HG03342 (cell line): Measurements from ENCODE around the gene MT1F.
"Not testable (repeated sequence)": the region's sequence is repeated elsewhere in the genome, so short reads cannot be mapped to it uniquely, and the experiment has no call there.

ENCODE experiments used
- ATAC-seq: cut with Tn5 transposase; IDR thresholded peaks from one replicate; pipeline ENCODE4 v1.9.1; 2021; ENCODE audit warnings: mild to moderate bottlenecking, moderate library complexity; ENCODE audit not compliant: unreplicated experiment

MT1F gene

DNA sequence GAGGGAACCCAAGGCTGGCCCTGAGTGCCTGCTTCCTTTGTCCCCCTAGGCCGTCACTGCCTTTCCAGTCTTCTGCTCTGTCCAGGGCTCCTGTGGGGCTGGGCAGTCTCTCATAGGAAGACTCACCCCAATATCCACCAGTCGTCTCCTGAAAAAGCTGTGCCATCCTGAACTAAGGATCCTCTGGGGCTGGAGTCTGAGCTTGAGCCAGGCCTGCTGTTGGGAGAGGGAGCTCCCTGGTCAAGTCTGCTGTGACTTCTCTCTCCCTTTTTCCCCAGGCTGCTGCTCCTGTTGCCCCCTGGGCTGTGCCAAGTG is 12.8 kb downstream of the MT1F start:
- ATAC-seq, result no peak

DNA sequence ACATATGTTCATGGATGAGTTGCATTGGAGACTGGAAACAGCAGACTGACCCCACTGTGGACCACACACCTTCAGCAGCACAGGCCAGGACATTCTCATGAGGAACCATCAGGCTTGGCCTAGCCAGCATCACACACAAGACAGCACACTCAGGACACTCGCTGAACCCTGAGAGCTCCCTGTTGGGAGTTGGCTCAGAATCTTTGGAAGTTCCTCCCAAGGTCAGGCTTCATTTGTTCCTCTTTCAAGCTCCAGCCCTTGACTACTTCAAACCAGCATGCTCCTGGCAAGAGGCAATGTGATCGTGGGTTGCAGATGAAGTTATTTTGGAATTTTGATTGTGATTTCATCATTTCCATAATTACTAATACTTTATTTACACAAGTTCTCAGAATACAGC is 13.9 kb downstream of the MT1F start:
- ATAC-seq, result not testable (repeated sequence)

DNA sequence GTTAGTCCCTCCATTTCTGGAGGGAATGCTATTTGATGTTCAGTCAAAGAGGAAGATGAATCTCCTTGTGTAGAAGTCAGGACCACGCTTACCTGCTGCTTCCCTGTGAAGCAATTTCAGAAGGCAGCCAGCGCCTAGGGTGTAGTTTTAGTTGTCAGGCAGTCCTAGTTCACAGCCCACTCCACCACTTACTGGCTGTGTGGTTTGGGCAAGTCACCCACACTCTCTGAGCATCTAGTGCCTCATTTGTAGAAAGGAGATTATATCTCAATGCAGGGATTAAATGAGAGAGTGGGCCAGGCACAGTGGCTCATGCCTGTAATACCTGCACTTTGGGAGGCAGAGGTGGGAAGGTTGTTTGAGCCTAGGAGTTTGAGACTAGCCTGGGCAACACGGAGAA is 14.4 kb downstream of the MT1F start:
- not testable (repeated sequence) for ATAC-seq

DNA sequence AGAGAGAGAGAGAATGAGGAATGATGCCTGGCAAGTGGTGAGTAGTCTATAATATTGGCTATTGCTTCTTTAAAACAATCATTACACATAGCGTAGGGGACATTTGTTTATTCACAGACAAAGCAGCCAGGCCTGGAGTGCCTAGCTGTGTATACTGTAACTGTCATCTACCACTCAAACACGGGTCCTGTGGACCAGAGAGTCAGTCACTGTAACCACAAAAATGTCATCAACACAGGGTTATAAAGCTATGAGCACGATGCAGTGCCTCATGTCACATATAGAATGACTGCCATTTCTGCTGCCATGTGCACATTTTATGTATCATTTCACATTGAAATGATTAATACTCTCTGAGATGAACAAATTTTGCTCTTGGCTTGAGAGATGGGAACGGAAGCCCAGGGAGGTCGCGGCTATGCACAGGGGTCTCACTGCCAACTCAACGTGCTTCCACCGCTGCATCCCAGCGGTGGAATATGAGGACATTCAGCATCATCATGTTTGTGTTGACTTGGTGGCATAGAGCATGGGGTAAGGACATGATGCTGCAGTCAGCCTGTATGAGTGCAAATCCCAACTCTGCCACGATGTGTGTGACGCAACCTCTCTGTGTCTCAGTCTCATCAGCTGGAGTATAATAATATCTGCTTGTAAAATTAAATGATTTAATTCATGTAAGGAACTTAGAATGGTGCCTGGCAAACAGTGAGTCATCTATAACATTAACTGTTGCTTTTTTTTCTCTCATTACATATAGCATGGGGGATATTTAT is 15.2 kb downstream of the MT1F start:
- no peak for ATAC-seq

DNA sequence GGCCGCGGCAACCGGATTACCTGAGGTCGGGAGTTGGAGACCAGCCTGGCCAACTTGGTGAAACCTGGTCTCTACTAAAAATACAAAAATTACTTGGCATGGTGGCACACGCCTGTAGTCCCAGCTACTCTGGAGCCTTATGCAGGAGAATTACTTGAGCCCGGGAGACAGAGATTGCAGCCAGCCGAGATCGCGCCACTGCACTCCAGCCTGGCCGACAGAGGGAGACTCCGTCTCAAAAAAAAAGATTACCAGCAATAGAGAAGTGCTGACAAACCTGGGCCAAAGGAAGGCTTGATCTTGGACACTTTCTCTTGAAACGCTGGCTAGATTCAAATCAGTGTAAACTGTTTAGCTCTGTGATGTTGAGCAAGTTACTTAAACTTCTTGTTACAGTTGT is 16.2 kb downstream of the MT1F start:
- no peak for ATAC-seq

DNA sequence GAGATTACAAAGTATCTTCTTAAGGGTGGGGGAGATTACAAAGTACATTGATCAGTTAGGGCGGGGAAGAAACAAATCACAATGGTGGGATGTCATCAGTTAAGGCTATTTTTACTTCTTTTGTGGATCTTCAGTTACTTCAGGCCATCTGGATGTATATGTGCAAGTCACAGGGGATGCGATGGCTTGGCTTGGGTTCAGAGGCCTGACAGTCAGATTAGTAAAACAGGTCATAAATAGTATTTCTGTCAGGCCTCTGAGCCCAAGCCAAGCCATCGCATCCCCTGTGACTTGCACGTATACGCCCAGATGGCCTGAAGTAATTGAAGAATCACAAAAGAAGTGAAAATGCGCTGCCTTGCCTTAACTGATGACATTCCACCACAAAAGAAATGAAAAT is 16.8 kb downstream of the MT1F start:
- ATAC-seq, result not testable (repeated sequence)

DNA sequence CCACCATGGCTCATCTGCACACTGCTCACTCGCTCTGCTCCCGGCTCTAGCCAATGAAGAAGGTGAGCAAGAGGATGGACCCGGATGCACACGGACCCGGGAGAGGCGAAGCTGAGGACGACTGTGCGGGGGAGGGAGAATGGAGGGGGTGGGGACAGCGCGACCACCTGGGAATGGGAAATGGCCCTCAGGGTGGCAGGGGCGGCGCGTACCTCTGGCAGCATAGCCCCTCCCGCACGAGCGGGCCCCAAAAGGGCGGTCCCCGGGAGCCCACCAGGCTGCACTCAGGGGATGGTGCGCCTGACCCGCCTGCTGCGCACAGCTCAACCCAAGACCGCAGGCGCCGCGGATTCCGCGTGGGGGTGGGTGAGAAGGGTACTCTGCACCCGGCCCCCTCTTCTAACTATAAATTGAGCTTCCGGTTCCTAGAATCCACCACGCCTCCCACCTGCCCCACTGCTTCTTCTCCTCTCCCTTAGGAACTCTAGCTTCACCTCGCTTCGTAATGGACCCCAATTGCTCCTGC is 18.0 kb downstream of the MT1F start:
- no peak for ATAC-seq

DNA sequence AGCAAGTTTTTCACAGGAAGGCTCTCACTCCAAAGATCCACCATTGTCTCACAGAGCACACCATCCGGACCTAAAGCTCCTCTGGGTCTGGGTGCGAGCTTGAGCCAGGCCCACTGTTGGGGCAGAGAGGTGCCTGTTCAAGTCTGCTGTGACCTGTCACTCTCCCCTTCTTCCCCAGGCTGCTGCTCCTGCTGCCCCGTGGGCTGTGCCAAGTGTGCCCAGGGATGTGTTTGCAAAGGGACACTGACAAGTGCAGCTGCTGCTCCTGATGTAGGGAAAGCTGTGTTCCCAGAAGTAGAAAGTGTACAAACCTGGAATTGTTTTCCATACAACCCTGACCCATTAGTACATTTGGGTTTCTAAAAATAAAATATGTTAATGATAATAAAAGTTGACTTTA is 19.7 kb downstream of the MT1F start:
- no peak for ATAC-seq

DNA sequence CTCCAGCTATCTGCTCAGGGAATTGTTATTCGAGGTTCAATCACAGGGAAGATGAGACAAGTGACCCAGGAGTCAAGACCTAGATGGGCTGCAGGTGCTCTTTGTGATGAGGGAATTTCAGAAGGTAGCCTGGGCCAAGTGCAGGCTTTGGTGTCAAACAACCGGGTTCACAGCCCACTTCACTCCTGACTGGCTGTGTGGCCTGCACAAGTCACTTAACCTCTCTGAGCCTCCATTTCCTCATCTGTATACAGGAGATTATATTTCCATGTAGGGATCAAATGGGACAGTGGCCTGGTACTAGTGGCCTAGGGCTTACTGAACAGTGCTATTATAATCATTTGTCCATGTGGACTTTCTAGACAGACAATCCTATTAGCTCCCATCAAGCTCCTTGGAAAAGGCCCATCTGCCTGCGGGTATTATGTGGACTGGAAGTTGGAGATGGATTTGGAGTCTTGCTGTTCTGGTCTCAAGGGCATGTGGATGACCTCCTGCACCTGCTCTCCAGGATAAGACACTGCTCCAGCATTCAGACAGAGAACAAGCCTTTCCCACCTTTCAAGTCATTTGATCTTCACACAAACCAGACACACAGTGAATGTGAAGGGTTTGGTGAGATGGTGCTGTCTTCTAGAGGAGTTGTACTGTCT is 21.4 kb downstream of the MT1F start:
- no peak for ATAC-seq

DNA sequence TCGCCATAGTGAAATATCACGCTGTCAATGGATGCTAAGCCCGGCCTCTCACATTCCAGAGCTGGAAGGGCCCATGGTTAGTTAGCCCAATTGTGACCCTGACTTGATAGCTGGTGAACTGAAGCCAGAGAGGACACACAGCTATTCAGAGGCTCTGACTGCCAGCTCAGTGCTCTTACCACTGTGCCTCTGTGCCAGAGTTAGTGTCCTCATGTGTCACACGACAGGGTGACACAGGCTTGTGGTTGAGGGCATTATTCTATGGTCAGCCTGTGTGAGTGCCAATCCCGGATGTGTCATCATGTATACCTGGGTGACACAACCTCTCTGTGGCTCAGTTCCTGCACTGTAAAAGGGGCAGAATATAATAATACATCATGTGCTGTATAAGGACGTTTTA is 22.1 kb downstream of the MT1F start:
- no peak for ATAC-seq

DNA sequence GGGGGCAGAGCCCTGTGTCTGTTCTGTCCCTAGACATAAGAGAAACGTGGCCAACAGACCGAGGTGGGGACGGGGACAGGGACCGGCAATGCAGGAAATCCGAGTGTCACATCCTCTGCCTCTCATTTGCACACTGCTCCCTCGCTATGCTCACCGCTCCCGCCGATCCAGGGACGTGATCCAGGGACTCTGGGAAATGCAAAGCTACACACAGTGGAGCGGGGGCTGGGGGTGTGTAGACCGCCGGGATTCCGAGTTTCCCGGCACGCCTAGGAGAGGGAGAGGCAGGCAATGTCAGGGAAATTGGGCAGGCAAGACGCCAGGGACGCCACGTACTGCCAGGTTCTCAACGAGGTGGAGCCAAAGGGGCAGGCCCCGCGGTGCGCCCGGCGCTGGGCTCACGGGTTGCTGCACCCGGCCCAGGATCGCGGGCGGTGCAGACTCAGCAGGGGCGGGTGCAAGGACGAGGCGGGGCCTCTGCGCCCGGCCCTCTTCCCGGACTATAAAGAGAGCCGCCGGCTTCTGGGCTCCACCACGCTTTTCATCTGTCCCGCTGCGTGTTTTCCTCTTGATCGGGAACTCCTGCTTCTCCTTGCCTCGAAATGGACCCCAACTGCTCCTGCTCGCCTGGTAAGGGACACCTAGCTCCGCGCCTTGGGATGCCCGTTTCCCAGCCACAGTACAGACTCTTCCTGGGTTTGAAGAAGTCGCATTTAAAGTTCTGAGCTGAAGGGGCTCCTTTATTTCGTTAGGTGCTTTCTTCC is 24.4 kb downstream of the MT1F start, which contains the start of gene MT1X:
Gene MT1X, plus strand, starts transcription at position 532 of the 764 bp plus-strand sequence. Its CDS starts 71 bp downstream, at position 603.
- ATAC-seq, result peak; percentile 98

DNA sequence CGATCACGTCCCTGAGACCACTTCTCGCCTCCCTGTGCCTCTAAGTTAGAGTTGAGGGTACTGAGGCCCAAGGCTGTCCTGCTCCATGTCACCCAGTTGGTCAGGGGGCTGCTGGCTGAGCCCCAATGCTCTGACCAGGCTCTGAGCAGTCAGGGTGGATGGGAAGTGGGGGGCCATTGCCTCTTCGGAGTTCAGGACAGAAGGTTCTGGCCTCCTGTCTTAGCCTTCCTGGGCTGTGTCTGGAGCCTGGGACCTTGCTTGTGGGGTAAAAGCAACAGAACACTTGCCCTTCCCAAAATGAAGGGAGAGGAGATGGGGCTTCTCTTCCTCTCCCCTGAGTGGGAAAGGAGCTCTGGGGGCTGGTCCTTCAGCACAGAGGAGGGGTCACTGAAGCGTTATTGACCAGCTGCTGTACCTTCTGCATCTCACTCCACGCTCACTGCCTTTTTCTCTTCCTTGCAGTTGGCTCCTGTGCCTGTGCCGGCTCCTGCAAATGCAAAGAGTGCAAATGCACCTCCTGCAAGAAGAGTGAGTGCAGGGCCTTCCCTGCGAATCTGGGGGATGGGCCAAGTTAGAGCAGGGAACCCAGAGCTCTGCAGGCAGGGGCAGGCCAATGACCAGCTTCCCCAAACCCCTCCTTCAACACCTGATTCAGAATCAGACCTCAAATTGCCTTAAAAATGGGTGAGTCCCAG is 25.1 kb downstream of the MT1F start:
- ATAC-seq, result no peak

DNA sequence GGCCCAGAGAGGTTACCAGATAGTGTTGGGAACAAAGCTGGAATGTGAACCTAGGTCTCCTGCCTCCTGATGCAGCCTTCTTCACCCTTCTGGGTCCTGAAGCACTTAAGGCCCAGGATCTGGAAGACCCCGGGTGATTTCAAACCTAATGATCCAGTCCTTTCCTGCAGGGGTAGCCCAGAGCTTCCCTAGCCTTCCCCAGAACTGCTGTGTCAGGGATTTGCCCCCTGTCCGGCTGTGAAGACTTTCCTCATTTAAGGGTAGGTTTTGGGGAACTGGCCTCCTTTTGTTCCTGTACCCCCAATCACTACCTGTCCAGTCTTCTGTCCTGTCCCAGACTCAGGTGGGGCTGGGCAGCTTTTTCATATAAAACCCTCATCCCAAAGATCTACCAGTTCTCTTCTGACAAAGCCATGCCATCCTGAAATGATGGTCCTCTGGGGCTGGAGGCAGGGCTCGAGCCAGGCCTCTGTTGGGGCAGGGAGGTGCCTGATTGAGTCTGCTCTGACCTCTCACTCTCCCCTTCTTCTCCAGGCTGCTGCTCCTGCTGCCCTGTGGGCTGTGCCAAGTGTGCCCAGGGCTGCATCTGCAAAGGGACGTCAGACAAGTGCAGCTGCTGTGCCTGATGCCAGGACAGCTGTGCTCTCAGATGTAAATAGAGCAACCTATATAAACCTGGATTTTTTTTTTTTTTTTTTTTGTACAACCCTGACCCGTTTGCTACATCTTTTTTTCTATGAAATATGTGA is 25.8 kb downstream of the MT1F start:
- no peak for ATAC-seq

DNA sequence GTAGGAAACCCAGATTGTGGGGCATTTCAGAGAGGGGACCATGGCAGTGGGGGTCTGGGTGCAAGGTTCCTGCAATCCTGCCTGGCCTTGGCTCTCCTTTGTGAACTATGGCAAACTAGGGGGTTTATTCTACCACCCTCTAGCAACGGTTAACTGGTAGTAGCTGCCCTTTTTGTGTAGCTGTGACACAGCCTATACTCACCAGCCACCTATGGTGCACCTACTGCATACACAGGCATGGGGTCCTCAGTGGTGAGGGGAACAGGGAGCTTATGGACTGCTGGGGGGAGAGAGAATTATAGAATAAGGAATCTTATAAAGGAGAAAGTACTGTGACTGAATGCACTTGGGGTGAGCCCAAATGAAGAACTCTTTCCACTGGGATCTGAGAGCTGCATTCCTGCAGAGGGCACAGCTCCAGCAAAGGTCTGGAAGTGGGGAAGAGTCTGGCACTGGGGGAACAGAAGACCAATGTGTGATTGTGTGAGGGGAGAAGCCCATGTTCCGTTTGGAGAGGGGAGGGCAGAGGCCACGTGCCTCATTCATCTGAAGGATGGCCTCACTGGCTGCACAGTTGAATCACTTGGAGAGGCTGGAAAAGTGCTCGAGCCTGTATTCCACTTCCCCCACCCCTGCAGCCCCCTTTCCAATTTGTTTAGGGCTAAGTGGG is 26.6 kb downstream of the MT1F start:
- no peak for ATAC-seq

DNA sequence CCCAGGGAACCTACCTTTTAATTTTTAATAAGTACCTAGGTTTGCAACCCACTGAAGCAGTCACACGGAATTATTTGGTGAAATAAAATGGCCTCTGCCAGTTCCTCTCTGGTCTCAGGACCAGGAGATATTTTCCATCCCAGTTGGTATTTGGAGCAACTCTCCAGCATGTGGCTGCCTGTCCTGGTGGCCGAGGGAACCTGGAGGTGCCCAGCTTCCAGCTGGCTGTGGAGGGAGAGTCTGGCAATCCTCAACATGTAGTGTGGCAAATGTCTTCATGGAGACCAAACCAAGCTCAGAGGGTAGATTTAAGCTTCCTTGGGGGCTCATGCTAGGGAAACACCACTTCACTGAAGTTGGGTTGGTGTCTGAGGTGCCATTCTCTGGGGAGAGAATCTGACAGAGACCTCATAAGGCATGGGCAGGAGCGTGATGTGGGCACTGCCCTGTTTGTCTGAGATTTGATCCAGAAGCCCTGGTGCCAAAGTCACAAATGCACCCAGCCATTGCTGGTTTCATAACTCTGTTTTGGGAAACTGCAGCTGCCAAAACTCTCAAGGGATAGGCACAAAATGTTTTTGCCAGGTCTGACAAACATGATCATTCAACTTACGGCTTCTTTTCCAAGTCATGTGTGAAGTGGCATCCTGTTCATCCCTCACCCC is 27.3 kb downstream of the MT1F start:
- ATAC-seq, result no peak

DNA sequence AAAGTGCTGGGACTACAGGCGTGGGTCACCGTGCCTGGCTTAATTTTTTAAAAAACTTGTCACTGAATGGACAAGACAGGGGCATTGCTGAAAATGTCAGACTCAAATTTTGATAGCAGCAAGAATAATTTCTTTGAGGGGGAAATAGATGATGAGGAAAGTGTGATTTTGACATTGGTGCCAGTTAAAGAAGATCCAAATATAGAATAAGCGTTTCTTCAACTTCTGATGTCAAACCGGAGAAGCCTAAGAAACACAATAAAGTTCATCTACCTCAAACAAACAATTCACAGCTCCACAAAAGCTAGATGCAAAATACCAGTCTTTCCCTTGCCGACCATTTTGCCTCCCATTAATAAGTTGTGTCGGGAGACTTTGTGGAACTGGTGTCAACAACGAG is 29.0 kb downstream of the MT1F start:
- no peak for ATAC-seq

DNA sequence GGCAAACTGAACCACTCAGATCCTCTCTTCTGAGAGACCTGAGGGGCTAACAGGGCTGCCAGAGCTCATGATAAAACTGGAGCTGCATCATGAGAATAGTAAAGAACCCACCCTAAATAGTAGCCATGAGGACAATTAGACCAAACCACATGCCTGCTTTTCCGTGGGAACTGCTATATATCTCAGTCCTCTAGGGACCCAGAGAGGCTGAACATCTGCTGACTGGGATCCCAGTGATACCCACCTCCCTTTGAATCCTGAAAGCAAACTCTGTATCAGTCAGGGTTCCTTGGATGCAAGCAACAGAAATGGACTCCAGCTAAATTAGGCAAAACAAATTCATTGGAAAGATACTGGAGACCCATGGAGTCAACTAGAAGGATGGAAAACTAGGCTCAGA is 31.0 kb downstream of the MT1F start:
- no peak for ATAC-seq

DNA sequence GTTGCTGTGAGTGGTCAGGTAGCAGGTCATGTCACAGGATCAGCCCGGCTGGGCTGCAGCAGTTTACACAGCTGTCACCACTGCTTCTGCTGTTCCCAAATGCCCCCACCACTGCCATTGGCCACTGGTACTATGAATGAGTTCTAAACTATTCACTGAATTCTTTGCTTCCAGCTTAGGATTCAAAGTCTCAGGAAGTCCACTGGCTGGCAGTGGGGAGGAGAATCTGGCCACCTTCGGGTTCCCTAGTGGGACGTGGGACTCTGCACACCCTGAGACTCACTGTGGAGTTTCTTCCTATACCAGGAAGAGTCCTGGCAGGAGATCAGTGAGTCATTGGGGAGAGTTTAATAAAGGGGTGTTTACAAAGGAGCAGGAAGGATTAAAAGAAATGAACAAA is 31.4 kb downstream of the MT1F start:
- ATAC-seq, result no peak

DNA sequence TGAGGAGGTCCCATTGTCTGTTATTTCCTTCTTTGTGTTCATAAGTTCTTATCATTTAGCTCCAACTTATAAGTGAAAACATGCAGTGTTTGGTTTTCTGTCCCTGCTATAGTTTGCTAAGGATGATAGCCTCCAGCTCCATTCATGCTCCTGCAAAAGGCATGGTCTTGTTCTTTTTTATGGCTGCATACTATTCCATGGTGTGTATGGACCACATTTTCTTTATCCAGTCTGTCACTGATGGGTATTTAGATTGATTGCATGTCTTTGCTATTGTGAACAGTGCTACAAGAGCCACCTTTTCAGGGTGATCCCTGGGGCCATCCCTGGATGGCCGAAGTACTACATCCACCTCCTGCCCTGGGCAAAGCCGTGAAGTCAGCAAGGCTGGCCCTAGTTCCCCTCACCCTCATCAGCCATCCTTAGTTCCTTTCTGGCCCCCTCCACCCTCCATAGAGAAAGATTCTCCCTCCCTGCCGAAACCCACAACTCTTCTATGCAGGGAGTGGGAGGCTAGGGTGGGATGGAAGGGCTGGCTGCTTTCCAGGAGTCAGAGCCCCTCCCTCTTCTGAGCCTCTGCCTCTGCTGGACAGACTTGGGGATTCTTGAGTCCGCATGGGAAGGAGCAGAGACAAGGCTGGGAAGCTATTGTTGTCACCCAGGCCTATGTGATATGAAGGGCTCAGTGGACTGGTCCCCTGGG is 32.8 kb downstream of the MT1F start:
- no peak for ATAC-seq
